ENCODE data around the gene STRN.

- no peak for TF ChIP-seq EZH2 (IDR thresholded peaks at IDR 0.05; ENCODE audit: low read depth)
- TF ChIP-seq CTCF (conservative IDR thresholded peaks at IDR 0.05) = no peak
These were observed 3.2 kb downstream of the STRN start for GRCh38 chr2:36963106-36963505.
